GM12891 (cell line): ENCODE results near the gene GPATCH3.

Experiments used
- POLR2A ChIP-seq: IDR thresholded peaks from 2 replicates; pipeline ENCODE4 v1.6.1; 2011; ENCODE audit warnings: low read depth, low read length, control low read depth
- TAF1 ChIP-seq: IDR thresholded peaks from 2 replicates; pipeline ENCODE4 v1.6.1; 2011; ENCODE audit warnings: low read depth, low read length, control low read depth

GRCh38 chr1:26853600-26853999 is 46.7 kb downstream of the GPATCH3 start:
- TF ChIP-seq POLR2A (no peak), TAF1 (no peak)
